Measurements from ENCODE around the gene MT1X.
"Not testable (repeated sequence)": the region's sequence is repeated elsewhere in the genome, so short reads cannot be mapped to it uniquely, and the experiment has no call there.

MT1X gene

GRCh38 chr16:56657555-56658326 lies 24.5 kb upstream of the MT1X start, which contains the start of gene MT1F:
Gene MT1F, plus strand, starts transcription at chr16:56657959. Its CDS starts 100 bp downstream, at chr16:56658059.
- peak; percentile 38 for DNase-seq

DNA sequence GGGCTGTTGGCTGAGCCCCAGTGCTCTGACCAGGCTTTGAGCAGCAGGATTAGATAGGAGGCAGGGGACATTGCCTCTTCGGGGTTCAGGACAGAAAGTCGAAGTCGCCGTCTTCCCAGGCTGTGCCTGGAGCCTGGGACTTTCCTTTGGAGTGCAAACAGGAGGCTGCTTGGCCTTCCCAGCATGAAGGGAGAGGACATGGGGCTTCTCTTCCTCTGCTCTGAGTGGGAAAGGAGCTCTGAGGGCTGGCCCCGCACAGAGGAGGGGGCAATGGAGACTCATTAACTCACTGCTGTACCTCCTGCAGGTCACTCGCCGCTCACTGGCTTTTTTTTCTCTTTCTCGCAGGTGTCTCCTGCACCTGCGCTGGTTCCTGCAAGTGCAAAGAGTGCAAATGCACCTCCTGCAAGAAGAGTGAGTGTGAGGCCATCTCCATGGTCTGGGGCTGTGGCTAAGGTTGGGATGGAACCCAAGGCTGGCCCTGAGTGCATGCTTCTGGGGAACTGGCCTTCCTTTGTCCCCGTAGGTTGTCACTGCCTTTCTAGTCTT lies 23.9 kb upstream of the MT1X start:
- no peak for DNase-seq

GRCh38 chr16:56662357-56663354 lies 19.6 kb upstream of the MT1X start:
- no peak for DNase-seq

DNA sequence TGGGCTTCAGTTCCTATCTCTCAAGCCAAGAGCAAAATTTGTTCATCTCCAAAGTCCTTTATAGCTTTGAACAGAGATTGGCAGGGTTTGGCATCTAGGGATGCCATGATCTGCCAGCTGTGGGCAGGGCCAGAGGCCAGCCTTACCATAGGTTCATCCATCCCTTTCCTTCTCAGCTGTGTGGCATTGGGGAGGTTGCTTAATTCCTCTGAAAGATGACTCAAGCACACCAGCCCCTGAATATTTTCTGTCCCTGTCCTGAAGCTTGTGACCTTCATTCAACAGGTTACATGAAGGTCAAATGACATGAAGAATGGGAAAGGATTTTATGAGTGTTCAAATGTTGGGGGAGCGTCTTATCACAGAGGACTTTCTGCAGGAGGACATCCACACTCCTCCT lies 17.8 kb upstream of the MT1X start:
- no peak for DNase-seq

GRCh38 chr16:56665286-56666261 lies 16.7 kb upstream of the MT1X start:
- DNase-seq: not testable (repeated sequence)

DNA sequence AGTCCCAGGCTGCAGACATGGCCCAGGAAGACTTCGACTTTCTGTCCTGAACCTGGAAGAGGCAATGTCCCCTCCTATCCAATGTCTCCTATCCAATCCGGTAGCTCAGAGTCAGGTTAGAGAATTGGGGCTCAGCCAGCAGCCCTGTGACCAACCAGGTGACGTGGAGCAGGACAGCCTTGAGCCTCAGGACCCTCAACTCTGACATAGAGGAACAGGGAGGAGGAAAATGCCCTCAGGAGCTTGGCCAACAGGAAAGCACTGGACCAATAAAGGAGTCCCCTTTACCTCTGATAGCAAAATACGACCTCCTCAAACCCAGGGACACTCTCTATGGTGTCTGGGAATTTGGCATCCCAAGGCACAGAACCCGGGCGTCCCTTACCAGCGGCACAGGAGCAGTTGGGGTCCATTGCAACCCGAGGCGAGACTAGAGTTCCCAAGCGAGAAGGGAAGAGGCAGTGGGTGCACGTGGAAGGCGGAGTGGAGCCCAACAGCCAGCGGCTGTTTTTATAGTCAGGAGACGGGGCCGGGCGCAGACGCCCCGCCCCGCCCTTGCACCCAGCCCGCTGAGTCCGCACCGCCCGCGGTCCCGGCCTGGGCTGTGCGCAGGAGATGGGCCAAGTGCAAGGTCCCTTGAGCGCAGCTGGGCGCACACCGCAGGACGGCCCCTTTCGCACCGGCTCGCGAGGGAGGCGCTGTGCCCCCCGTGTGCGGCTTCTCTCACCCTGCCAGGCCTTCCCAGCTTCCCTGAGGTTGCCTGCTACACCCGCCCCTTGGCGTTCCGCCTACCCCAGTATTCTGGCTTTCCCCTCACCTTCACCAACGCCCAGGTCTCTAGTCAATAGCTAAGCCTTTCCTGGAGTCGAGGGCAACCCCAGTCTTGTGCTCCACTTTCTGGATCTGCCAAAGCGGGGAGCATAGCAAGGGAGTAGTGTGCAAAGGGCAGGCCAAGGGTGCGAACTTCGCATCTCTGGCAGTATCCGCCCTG lies 14.4 kb upstream of the MT1X start, which contains the start of gene MT1G:
Gene MT1G, minus strand, starts transcription at position 485 of the 991 bp plus-strand sequence. Its CDS starts 72 bp downstream, at position 413.
- no peak for DNase-seq

DNA sequence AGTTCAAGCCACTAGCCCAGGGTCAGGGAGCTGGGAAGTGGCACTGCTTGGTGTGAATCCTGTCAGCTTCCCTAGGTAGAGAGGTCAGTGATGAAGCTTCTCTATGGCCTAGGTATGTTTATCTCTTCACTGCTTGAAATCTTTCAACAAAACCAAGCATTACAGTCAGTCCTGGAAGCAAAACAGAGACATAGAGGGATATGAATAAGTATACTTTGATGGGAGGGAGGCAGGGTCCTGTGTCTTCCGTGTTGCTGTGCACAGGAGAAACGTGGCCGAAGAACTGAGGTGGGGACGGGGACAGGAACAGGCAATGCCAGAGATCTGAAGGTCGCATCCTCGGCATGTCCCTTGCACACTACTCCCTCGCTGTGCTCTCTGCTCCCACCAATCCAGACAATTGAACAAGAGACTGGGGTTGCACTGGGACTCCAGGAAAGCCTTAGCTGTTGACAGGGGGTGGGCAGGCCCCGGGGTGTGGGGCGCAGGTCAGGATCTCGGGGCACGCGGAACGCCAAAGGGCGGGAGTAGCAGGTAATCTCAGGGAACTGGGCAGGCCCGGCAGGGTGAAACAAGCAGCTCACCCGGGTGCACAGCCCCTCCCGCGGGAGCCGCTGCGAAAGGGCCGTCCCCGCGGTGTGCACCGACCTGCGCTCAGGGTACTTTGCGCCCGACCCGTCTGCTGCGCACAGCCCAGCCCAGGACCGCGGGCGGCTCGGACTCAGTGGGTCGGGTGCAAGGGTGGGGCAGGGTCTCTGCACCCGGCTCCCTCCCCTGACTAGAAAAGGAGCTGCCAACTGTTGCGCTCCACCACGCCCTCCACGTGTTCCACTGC lies 13.0 kb upstream of the MT1X start, which contains the start of gene MT1H:
Gene MT1H, plus strand, starts transcription at position 810 of the 835 bp plus-strand sequence. CDS start 71 bp downstream, outside the sequence.
- DNase-seq: no peak

DNA sequence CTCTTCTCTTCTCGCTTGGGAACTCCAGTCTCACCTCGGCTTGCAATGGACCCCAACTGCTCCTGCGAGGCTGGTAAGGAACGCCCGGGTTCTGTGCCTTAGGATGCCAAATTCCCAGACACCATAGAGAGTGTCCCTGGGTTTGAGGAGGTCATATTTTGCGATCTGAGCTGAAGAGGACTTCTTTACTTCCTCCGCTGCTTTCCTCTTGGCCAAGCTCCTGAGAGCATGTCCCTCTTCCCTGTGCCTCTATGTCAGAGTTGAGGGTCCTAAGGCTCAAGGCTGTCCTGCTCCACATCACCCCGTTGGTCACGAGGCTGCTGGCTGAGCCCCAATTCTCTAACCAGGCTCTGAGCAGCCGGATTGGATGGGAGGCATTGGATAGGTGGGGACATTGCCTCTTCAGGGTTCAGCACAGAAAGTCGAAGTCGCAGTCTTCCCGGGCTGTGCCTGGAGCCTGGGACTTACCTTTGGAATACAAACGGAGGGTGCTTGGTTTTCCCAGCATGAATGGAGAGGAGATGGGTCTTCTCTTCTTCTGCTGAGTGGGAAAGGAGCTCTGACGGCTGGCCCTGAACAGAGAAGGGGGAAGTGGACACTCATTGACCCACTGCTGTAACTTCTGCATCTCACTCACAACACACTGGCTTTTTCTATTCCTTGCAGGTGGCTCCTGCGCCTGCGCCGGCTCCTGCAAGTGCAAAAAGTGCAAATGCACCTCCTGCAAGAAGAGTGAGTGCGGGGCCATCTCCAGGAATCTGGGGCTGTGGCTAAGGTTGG lies 12.2 kb upstream of the MT1X start:
- DNase-seq: no peak

GRCh38 chr16:56670620-56670934 lies 11.7 kb upstream of the MT1X start:
- no peak for DNase-seq

GRCh38 chr16:56671691-56672090 lies 10.6 kb upstream of the MT1X start:
- not testable (repeated sequence) for DNase-seq

GRCh38 chr16:56672171-56672570 lies 10.1 kb upstream of the MT1X start:
- not testable (repeated sequence) for DNase-seq

DNA sequence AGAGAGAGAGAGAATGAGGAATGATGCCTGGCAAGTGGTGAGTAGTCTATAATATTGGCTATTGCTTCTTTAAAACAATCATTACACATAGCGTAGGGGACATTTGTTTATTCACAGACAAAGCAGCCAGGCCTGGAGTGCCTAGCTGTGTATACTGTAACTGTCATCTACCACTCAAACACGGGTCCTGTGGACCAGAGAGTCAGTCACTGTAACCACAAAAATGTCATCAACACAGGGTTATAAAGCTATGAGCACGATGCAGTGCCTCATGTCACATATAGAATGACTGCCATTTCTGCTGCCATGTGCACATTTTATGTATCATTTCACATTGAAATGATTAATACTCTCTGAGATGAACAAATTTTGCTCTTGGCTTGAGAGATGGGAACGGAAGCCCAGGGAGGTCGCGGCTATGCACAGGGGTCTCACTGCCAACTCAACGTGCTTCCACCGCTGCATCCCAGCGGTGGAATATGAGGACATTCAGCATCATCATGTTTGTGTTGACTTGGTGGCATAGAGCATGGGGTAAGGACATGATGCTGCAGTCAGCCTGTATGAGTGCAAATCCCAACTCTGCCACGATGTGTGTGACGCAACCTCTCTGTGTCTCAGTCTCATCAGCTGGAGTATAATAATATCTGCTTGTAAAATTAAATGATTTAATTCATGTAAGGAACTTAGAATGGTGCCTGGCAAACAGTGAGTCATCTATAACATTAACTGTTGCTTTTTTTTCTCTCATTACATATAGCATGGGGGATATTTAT lies 9.3 kb upstream of the MT1X start:
- DNase-seq: no peak

GRCh38 chr16:56673921-56674320 lies 8.3 kb upstream of the MT1X start:
- DNase-seq: peak; percentile 14

GRCh38 chr16:56674570-56674969 lies 7.7 kb upstream of the MT1X start:
- not testable (repeated sequence) for DNase-seq

GRCh38 chr16:56675685-56676210 lies 6.5 kb upstream of the MT1X start:
- peak; percentile 27 for DNase-seq

- no peak for DNase-seq
Measured at GRCh38 chr16:56677474-56677873, 4.8 kb upstream of the MT1X start.

GRCh38 chr16:56679078-56679730 lies 3.1 kb upstream of the MT1X start:
- no peak for DNase-seq
